Bronchial epithelial cell (primary cell): Measurements from ENCODE around the gene PGRMC1. TPM values are rescaled to one million over a fixed set of nuclear protein-coding genes. Genes with fewer than 3 reads are reported as not detected.
"Not testable (repeated sequence)": the region's sequence is repeated elsewhere in the genome, so short reads cannot be mapped to it uniquely, and the experiment has no call there.

Experiments
- DNase-seq: peaks from one replicate; pipeline ENCODE4 v3.0.0-alpha.2; 2010; ENCODE audit warnings: low read depth
- FAIRE-seq: peaks from 2 replicates; lab custom pipeline; 2011; peaks lifted over from hg19 to GRCh38; lab: Jason Lieb, UNC
- H3K27me3 ChIP-seq: 2 replicates; pipeline ENCODE4 v1.5.1; 2011; ENCODE audit warnings: low read length; ENCODE audit not compliant: control insufficient read depth, insufficient read depth
- H3K36me3 ChIP-seq: 2 replicates; pipeline ENCODE4 v1.5.1; 2011; ENCODE audit warnings: low read length; ENCODE audit not compliant: control insufficient read depth, insufficient read depth
- H3K4me3 ChIP-seq: 2 replicates; pipeline ENCODE4 v1.5.1; 2011; ENCODE audit warnings: mild to moderate bottlenecking, low read depth, low read length, control low read depth
- total RNA-seq: library from RNA; depleted of rRNA; stranded (reverse); fragments of >200 nt; gene quantifications from 2 replicates; pipeline ENCODE4 v1.2.1, GENCODE V29; 2014
- TF ChIP-seq, protein P1 (sequence below): IDR thresholded peaks from 2 replicates; pipeline ENCODE4 v1.5.1; 2011; ENCODE audit warnings: mild to moderate bottlenecking, moderate library complexity, low read length, control low read depth, inconsistent platforms; ENCODE audit not compliant: insufficient read depth, severe bottlenecking

PGRMC1 gene
- total RNA-seq, 1 donor from 2014 or later, result 96.1 TPM

DNA sequence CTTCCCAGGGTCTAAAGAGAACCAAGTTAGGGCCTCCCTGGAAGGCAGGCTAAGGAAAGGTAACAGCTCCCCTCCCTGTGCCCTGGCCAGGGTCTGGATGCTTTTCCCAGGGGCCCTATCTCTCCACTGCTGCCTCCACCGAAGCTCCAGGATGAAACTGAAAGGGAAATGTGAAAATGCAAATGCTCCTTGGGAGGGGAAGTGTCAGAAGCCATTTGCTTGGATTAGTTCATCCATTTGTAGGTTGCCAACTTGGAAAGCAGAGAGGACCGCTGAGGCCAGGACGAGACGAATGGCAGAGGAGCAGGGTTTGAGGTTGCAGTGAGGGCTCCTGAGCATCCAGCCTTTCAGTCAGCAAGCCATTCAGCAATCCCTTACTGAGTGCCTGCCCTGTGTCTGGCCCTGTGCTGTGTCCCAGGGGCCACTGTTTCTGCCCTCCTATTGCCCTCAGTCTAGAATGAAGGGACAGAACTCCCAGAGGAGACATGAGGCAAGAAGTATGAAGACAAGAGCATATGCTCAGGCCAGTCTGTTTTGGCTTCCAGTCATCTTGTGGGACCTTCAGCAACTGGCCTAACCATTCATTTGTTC is 45.9 kb upstream of the PGRMC1 start:
- H3K36me3 ChIP-seq, result no peaks in the 10 kb centered on the region
- TF ChIP-seq, protein P1, sequence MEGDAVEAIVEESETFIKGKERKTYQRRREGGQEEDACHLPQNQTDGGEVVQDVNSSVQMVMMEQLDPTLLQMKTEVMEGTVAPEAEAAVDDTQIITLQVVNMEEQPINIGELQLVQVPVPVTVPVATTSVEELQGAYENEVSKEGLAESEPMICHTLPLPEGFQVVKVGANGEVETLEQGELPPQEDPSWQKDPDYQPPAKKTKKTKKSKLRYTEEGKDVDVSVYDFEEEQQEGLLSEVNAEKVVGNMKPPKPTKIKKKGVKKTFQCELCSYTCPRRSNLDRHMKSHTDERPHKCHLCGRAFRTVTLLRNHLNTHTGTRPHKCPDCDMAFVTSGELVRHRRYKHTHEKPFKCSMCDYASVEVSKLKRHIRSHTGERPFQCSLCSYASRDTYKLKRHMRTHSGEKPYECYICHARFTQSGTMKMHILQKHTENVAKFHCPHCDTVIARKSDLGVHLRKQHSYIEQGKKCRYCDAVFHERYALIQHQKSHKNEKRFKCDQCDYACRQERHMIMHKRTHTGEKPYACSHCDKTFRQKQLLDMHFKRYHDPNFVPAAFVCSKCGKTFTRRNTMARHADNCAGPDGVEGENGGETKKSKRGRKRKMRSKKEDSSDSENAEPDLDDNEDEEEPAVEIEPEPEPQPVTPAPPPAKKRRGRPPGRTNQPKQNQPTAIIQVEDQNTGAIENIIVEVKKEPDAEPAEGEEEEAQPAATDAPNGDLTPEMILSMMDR, result no peak
- H3K4me3 ChIP-seq, result no peak overlapping the region
- no peaks in the 10 kb centered on the region for H3K27me3 ChIP-seq
- FAIRE-seq (peak; percentile 58), DNase-seq (no peak)

DNA sequence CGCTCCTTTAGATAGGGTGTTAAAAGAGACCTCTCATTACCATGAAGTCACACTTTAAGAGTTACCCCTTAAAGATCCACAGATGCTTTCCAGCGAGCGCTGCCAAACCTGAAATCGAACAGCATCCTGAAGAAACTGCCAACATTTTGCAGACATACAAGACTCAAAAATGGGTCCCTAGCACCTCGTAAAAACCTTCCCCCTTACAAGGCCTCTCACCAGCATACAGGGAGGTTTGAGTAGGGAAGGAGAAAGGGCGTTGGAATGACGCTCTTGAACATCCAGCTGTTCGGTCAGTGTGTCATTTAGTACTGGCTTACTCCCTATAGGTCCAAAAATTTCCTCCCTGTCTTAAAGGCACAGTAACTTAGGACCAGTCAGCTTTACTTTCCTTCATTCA is 45.3 kb upstream of the PGRMC1 start:
- no peak for FAIRE-seq
- no peaks in the 10 kb centered on the region for H3K27me3 ChIP-seq
- no peak for DNase-seq
- H3K4me3 ChIP-seq, result no peak overlapping the region
- TF ChIP-seq, protein P1, result no peak
- no peaks in the 10 kb centered on the region for H3K36me3 ChIP-seq

DNA sequence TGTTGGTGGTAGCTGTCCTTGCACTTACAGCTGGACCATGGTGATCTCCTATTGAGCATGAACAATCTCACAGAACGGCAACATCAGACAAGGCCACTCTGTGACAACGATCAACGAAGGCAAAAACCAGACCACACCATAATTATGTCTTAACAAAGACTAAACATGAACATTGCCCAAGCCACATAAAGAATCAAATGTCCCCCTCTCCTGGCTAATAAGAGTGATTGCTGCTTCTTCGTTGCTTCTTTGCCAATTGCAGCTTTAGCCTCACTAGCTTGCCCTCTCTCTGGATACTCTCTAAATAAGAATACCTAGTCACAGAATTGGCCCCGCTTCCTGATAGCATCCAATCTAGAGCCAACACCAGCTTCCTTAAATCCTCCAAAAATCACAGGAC is 41.5 kb upstream of the PGRMC1 start:
- Histone ChIP-seq H3K36me3 (no peaks in the 10 kb centered on the region), H3K27me3 (no peaks in the 10 kb centered on the region), H3K4me3 (no peak overlapping the region)
- DNase-seq (no peak), FAIRE-seq (no peak)
- TF ChIP-seq, protein P1, result peak; percentile 11

DNA sequence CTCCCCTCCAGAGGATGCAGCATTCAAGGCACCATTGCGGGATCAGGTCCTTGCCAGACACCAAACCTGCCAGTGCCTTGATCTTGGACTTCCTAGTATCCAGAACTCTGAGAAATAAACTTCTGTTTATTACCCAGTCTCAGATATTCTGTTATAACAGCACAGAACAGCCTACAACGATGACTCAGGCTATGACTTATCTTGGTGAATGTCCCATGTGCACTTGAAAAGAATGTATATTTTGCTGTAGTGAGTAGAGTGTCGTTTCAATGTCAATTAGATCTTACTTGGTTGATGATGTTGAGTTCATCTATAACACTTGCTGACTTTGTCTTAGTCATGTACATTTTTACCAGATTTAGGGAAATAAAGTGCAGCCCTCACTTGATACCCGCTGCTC is 34.5 kb upstream of the PGRMC1 start:
- TF ChIP-seq, protein P1, result no peak
- no peak for FAIRE-seq
- H3K27me3 ChIP-seq, result no peaks in the 10 kb centered on the region

DNA sequence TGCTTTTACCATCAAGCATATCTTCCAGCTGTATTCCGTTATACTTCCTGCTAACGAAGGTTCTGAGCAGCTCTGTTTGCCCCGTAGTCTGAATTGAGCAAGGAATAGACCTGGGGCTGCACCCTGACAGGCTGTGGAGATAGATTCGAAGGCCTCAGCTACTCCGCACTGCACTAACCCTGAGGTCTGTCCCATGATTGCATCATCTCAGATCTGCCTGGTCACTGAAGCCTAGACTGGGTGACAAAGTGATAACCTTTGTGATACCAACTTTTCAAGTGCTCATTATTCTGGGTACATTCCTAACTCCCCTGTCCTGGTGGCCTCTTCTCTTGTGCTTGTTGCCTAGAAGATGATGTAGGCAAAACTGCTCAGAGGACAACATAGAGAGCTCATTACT is 29.9 kb upstream of the PGRMC1 start:
- no peaks in the 10 kb centered on the region for H3K27me3 ChIP-seq
- no peak overlapping the region for H3K4me3 ChIP-seq
- no peaks in the 10 kb centered on the region for H3K36me3 ChIP-seq
- DNase-seq (no peak), FAIRE-seq (no peak)
- TF ChIP-seq, protein P1, result no peak

More for the DNA sequence above, 34.5 kb upstream of the PGRMC1 start:
- Histone ChIP-seq H3K36me3 (no peaks in the 10 kb centered on the region), H3K4me3 (no peak overlapping the region)
- peak; percentile 23 for DNase-seq

DNA sequence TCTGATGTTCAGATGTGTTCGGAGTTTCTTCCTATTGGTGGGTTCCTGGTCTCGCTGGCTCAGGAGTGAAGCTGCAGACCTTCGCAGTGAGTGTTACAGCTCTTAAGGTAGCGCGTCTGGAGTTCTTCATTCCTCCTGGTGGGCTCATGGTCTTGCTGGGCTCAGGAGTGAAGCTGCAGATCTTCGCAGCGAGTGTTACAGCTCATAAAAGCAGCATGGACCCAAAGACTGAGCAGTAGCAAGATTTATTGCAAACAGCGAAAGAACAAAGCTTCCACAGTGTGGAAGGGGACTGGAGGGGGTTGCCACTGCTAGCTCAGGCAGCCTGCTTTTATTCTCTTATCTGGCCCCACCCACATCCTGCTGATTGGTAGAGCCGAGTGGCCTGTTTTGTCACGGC is 28.6 kb upstream of the PGRMC1 start:
- H3K4me3 ChIP-seq, DNase-seq, FAIRE-seq, H3K27me3 ChIP-seq, H3K36me3 ChIP-seq: not testable (repeated sequence)
